ENCODE data around the gene ENKD1.
A peak's percentile ranks its signal among the peaks of the same experiment; 100 is the strongest.

ENKD1 gene

GRCh38 chr16:67648088-67648763, 18.3 kb downstream of the ENKD1 start:
- no peak for DNase-seq

GRCh38 chr16:67647681-67648080, 18.9 kb downstream of the ENKD1 start:
- DNase-seq, result no peak

- no peak for DNase-seq
Measured at GRCh38 chr16:67647111-67647651, 19.4 kb downstream of the ENKD1 start.

- DNase-seq, result no peak
Measured at GRCh38 chr16:67645397-67646121, 21.0 kb downstream of the ENKD1 start.

GRCh38 chr16:67644038-67644437, 22.5 kb downstream of the ENKD1 start:
- no peak for DNase-seq

- peak; percentile 86 for DNase-seq
Measured at GRCh38 chr16:67641779-67642708, 24.5 kb downstream of the ENKD1 start.

- DNase-seq, result no peak
Measured at GRCh38 chr16:67637625-67638024, 28.9 kb downstream of the ENKD1 start.

GRCh38 chr16:67636713-67637112, 29.8 kb downstream of the ENKD1 start:
- DNase-seq, result no peak

GRCh38 chr16:67632415-67633172, 34.0 kb downstream of the ENKD1 start:
- no peak for DNase-seq

GRCh38 chr16:67628216-67628615, 38.3 kb downstream of the ENKD1 start:
- DNase-seq, result no peak

- no peak for DNase-seq
Measured at GRCh38 chr16:67613808-67614207, 52.7 kb downstream of the ENKD1 start.

Measured in NCI-H1092 treated with DMSO at 0.1 percent for 48 hours (cell line).